NCI-H526 (cell line): ENCODE results near the gene RAB25.

Source experiments
- DNase-seq, 2 experiments: peaks; one replicate each; lab custom pipeline; 2025; lab: John Stamatoyannopoulos, UW

The RAB25 gene

GRCh38 chr1:156079762-156080161 lies 18.8 kb downstream of the RAB25 start:
- DNase-seq, result no peak

- DNase-seq, result no peak
These were observed 19.4 kb downstream of the RAB25 start for GRCh38 chr1:156080241-156080862.

GRCh38 chr1:156080863-156081179 lies 19.9 kb downstream of the RAB25 start:
- no peak for DNase-seq

- DNase-seq, result peak in 1 of 2 experiments; percentile 76
These were observed 20.4 kb downstream of the RAB25 start for GRCh38 chr1:156081180-156081916.

- DNase-seq, result peak in 1 of 2 experiments; percentile 85
These were observed 21.0 kb downstream of the RAB25 start for GRCh38 chr1:156081917-156082308.

- peak; percentile 87 to 97 for DNase-seq
These were observed 21.5 kb downstream of the RAB25 start, which contains the start of gene MEX3A for GRCh38 chr1:156082309-156083091. MEX3A (minus strand) TSS chr1:156082465; CDS start chr1:156081998, 467 bp downstream.

- DNase-seq, result no peak
These were observed 23.1 kb downstream of the RAB25 start for GRCh38 chr1:156083800-156084790.

GRCh38 chr1:156086256-156086662 lies 25.3 kb downstream of the RAB25 start:
- DNase-seq, result no peak

- DNase-seq, result peak; percentile 87
These were observed 28.7 kb downstream of the RAB25 start for GRCh38 chr1:156089704-156090103.

GRCh38 chr1:156090138-156090839 lies 29.3 kb downstream of the RAB25 start:
- DNase-seq, result peak in 1 of 2 experiments; percentile 57

- DNase-seq, result peak; percentile 85 to 99
These were observed 29.9 kb downstream of the RAB25 start for GRCh38 chr1:156090840-156091188.

- DNase-seq, result no peak
These were observed 30.6 kb downstream of the RAB25 start for GRCh38 chr1:156091610-156092009.

- peak; percentile 77 to 88 for DNase-seq
These were observed 35.0 kb downstream of the RAB25 start for GRCh38 chr1:156095906-156096508.

- DNase-seq, result peak; percentile 78 to 96
These were observed 35.9 kb downstream of the RAB25 start for GRCh38 chr1:156096640-156097391.

GRCh38 chr1:156097499-156098178 lies 36.7 kb downstream of the RAB25 start:
- no peak for DNase-seq

- DNase-seq, result no peak
These were observed 37.8 kb downstream of the RAB25 start for GRCh38 chr1:156098784-156099183.

GRCh38 chr1:156099282-156099681 lies 38.3 kb downstream of the RAB25 start:
- DNase-seq, result no peak

GRCh38 chr1:156100205-156100995 lies 39.4 kb downstream of the RAB25 start:
- no peak for DNase-seq
